Suprapubic skin (tissue), 4 donors: Measurements from ENCODE around the gene MALRD1.

Experiments used
- CTCF ChIP-seq, 2 donors: fragments of 200-600 bp in 1 of 2; fragments of 450-650 bp in 1 of 2; sonication (generic) in 1 of 2; IDR thresholded peaks; one replicate each; pipeline ENCODE4 v1.5.1; 2016 to 2019; ENCODE audit warnings: antibody characterized with exemption in 2 of 2, mild to moderate bottlenecking in 1 of 2, moderate library complexity in 1 of 2
- POLR2A ChIP-seq, 2 donors: fragments of 450-650 bp; IDR thresholded peaks; one replicate each; pipeline ENCODE4 v1.6.1; 2017; ENCODE audit warnings: antibody characterized with exemption in 2 of 2, mild to moderate bottlenecking in 2 of 2, moderate library complexity in 2 of 2
- POLR2AphosphoS5 ChIP-seq, 3 donors: sonication (generic); formaldehyde crosslinking; IDR thresholded peaks; one replicate each; pipeline ENCODE4 v1.6.1; 2017; ENCODE audit warnings: antibody characterized with exemption in 3 of 3

- TF ChIP-seq CTCF (IDR thresholded peaks at IDR 0.05): no peak
- TF ChIP-seq POLR2AphosphoS5 (IDR thresholded peaks at IDR 0.05): no peak
- no peak for TF ChIP-seq POLR2A (IDR thresholded peaks at IDR 0.05)
Observed at GRCh38 chr10:19451356-19451755, 402.8 kb downstream of the MALRD1 start.
